Astrocyte of the cerebellum (primary cell): ENCODE measurements around the gene UPK3A.
A peak's percentile ranks its signal among the peaks of the same experiment; 100 is the strongest.

Experiments
- DNase-seq: peaks from one replicate; pipeline ENCODE4 v3.0.0-alpha.2; 2011; ENCODE audit warnings: low read depth
- H3K4me3 ChIP-seq: 2 replicates; pipeline ENCODE4 v1.5.1; 2011; ENCODE audit warnings: mild to moderate bottlenecking, low read depth, low read length, moderate library complexity
- CTCF ChIP-seq: IDR thresholded peaks from 2 replicates; pipeline ENCODE4 v1.5.1; 2012; ENCODE audit warnings: low read length, low read depth, moderate library complexity, mild to moderate bottlenecking; ENCODE audit errors: missing control alignments
- in situ Hi-C: cut with HindIII; loops from 2 replicates; pipeline ENCODE4 v1.10.0; 2017; ENCODE audit warnings: low sequenced_read_pairs

The UPK3A gene

DNA sequence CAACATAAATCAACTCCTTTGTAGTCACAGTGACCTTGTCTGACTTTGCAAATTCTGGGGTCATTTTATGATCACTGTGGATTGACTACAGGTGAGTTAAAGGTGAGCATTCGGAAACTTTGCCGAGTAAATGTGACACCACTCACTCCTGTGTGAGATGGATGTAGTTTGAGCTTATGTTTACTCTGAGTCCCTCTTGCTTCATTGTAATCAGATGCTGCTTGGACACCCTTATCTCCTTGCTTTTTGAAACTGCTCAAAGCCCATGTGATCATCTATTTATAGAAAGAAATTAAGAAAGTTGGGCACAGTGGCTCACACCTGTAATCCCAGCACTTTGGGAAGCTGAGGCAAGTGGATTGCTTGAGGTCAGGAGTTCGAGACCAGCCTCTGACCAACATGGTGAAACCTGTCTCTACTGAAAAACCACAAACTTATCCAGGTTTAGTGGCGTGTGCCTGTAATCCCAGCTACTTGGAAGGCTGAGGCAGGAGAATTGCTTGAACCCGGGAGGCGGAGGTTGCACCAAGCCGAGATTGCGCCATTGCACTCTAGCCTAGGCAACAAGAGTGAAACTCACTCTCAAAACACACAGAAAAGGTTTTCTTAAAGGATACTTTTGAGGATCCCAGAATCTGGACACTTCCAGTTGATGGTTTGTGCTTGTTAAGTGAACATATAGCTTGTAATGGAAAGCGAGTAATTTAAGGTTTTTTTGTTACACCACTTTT lies 32.2 kb downstream of the UPK3A start:
- H3K4me3 ChIP-seq = no peak overlapping the region
- in situ Hi-C loops = no loop called here
- no peak for TF ChIP-seq CTCF
- no peak for DNase-seq

- H3K4me3 ChIP-seq = no peak overlapping the region
- peak; percentile 54 for TF ChIP-seq CTCF
- DNase-seq = no peak
- in situ Hi-C loops = no loop called here
These were observed 32.9 kb downstream of the UPK3A start for GRCh38 chr22:45317551-45318167.

- no peak overlapping the region for H3K4me3 ChIP-seq
- no peak for TF ChIP-seq CTCF
- in situ Hi-C loops = no loop called here
These were observed 33.4 kb downstream of the UPK3A start for GRCh38 chr22:45318168-45318557.

DNA sequence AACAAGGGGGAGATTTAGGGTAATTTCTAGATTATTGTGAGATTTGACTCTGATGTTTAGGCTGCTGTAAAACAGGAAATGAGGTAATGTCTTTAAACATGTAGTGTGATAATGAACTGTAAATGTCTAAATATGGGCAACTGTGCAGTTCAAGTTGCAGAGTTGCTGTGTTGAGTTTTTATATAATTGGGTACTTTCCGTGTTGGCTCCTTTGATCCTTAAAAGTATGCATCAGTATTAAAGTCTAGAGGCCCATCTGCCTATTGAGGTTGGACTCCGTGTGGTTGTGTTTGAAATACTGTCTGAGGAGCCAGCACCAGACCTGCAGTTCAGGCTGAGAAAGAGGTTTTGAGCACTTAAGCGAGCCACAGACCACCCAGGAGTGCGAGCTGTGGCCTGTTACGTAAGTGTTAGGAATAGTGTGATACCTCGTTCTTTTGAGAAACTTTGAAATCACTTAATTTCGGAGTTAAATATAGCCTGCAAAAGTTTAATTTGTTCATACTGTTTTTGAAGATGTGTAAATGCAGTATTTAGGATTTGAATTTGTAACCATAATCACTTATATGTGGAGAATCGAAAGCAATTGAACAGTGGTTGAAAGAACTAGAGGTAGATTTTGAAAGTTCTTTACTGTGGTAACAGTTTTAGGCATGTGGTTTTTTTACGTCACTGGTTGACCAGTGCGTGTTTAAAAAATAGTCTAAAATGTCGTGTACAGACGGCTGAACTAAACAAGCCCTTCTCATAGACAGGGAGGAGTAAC lies 34.0 kb downstream of the UPK3A start:
- no peak overlapping the region for H3K4me3 ChIP-seq
- in situ Hi-C loops = no loop called here
- no peak for DNase-seq
- TF ChIP-seq CTCF = no peak

More at GRCh38 chr22:45318168-45318557, 33.4 kb downstream of the UPK3A start:
- peak; percentile 90 for DNase-seq

DNA sequence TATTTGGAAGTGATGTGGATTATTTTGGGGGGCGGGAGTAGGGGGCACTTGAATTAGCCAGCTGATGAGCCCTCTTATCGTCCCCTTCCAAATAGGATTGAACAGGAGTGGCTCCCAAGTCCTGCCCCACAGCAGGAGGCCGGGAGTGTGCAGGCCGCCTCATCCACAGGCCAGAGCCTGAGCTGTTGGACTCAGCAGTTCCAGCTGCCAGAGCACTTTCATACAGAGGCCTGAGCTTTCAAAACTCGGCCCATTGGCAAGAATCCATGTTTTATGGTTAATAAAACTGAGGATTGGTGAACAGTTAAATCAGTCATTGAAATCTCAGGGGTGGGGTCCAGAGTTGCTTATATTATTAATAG lies 34.6 kb downstream of the UPK3A start:
- DNase-seq = peak; percentile 54
- in situ Hi-C loops = no loop called here
- no peak for TF ChIP-seq CTCF
- H3K4me3 ChIP-seq = no peak overlapping the region

GRCh38 chr22:45320357-45320976 lies 35.7 kb downstream of the UPK3A start:
- no peak overlapping the region for H3K4me3 ChIP-seq
- in situ Hi-C loops = no loop called here
- no peak for DNase-seq
- no peak for TF ChIP-seq CTCF
